Measurements from ENCODE around the gene POMZP3. TPM values are rescaled to one million over a fixed set of nuclear protein-coding genes. Genes with fewer than 3 reads are reported as not detected.
"Not testable (repeated sequence)": the region's sequence is repeated elsewhere in the genome, so short reads cannot be mapped to it uniquely, and the experiment has no call there.

POMZP3 gene
- polyA plus RNA-seq, 3 donors: 1.1 to 3.9 (median 2.2) TPM

DNA sequence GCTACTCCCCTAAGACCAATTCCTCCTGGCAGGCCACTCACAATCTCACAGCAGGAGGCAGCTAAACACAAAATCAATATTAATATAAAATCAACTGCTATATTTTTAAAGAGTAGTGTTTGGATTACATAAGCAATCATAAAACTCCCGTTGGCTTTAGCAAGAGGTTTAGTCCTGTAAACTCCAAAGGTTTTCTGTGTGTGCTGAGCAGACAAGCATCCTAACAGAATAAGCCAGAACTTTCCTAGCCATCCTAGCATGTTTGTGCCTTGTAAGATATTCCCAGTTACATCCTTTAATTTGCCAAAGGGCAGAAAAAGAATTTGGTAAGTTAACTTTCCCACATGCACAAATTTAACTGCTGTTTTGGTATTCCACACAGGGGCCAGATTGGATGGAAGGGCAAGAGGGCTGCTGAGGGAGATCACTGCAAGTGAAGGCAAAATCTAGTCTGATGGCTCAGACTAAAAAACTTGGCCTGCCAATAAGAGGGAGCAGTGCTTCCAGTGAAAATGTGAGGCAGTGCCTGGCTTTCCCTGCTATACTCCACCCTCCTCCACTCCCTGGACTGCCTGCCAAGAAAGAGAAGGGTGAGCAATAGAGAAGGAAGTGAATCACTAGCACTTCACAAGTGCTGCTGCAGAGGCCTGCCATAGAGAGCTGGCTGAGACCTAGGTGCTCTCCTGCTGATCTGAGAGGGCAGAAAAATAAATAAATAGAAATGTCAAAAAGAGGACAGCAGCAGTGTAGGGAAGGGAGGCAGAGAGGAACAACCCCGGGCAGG, 44.0 kb downstream of the POMZP3 start:
- H3K27ac ChIP-seq (ENCODE audit: low read depth in 1 of 2, low read length in 2 of 2); H3K9me3 Mint-ChIP-seq: not testable (repeated sequence)
- WGBS (ENCODE audit: insufficient coverage): no CpG with 5 or more reads among the region's 2 CpGs

DNA sequence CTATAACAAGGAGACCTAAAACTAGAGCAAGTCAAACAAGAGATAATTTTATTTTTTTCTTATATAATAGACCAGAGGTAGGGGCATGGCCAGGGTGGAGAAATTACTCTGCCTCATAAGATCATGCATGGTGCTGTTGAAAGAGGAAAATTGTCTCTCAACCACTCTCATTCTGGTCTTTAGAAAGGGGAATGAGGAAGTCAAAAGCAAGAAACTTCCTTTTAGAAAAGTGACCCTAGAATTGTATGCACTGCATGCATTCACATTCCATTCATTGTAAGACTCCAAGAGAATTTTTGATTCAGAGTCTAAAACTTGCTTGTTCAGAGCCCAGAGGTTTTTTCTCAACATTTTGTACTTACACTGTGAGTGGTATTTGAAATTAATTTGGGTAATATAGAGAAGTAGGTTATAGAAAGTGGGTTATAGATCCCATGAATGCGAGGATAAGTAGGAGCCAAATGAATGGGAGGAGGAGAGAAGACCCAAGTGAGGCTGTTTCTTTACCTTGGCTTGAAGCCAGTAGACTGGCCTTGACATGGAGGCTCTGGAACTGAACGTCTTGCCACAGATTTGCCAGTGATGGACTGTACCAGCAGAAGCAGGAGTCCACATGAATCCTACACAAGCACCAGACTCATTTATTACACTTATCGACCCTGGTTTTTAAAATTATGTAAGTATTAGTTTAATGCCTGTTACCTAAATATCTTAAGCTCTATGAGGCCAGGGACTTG, 51.0 kb downstream of the POMZP3 start:
- H3K4me1 ChIP-seq (ENCODE audit: control insufficient read depth in 1 of 2, insufficient read depth in 2 of 2, low read length in 2 of 2); H4K20me1 ChIP-seq (ENCODE audit: insufficient read depth, low read length); H3K4me3 ChIP-seq (replicated peaks in 1 of 3; ENCODE audit: low read depth in 2 of 3, low read length in 3 of 3); H3K9ac ChIP-seq (ENCODE audit: insufficient read depth, low read length, poor library complexity, severe bottlenecking); H3K27ac ChIP-seq (ENCODE audit: low read depth in 1 of 2, low read length in 2 of 2); H3K4me2 ChIP-seq (replicated peaks; ENCODE audit: extremely low read depth, low read length, poor library complexity, severe bottlenecking); H3K9me3 ChIP-seq (replicated peaks in 1 of 2; ENCODE audit: control insufficient read depth in 1 of 2, insufficient read depth in 1 of 2, low read length in 2 of 2); H3K9me3 Mint-ChIP-seq; H3K4me3 Mint-ChIP-seq; intact Hi-C loops (cut with micrococcal nuclease); H3K27me3 Mint-ChIP-seq (ENCODE audit: low read depth in 3 of 3); H3K4me1 Mint-ChIP-seq; DNase-seq; H3K36me3 ChIP-seq (replicated peaks in 1 of 2; ENCODE audit: control insufficient read depth in 1 of 2, insufficient read depth in 2 of 2, low read length in 2 of 2); H3K79me2 ChIP-seq (ENCODE audit: insufficient read depth, low read length); H3K27me3 ChIP-seq (ENCODE audit: control insufficient read depth in 2 of 2, insufficient read depth in 2 of 2, low read length in 2 of 2); H3K36me3 Mint-ChIP-seq; H2AFZ ChIP-seq (ENCODE audit: insufficient read depth, low read depth, low read length, poor library complexity, severe bottlenecking): not testable (repeated sequence)
- 100% methylated on average over 1 of the region's 3 CpGs for WGBS (ENCODE audit: insufficient coverage)
- H3K27ac Mint-ChIP-seq: peak overlapping the region in 4 of 7 donors; percentile 6 to 70 (median 49)

More for the DNA sequence above, 44.0 kb downstream of the POMZP3 start:
- H3K9me3 ChIP-seq (replicated peaks in 1 of 2; ENCODE audit: control insufficient read depth in 1 of 2, insufficient read depth in 1 of 2, low read length in 2 of 2); H3K36me3 Mint-ChIP-seq; H4K20me1 ChIP-seq (ENCODE audit: insufficient read depth, low read length); H3K9ac ChIP-seq (ENCODE audit: insufficient read depth, low read length, poor library complexity, severe bottlenecking); H3K4me3 Mint-ChIP-seq; H3K27me3 ChIP-seq (ENCODE audit: control insufficient read depth in 2 of 2, insufficient read depth in 2 of 2, low read length in 2 of 2); H3K27me3 Mint-ChIP-seq (ENCODE audit: low read depth in 3 of 3); intact Hi-C loops (cut with micrococcal nuclease); H3K36me3 ChIP-seq (replicated peaks in 1 of 2; ENCODE audit: control insufficient read depth in 1 of 2, insufficient read depth in 2 of 2, low read length in 2 of 2); H2AFZ ChIP-seq (ENCODE audit: insufficient read depth, low read depth, low read length, poor library complexity, severe bottlenecking); H3K4me2 ChIP-seq (replicated peaks; ENCODE audit: extremely low read depth, low read length, poor library complexity, severe bottlenecking); H3K4me3 ChIP-seq (replicated peaks in 1 of 3; ENCODE audit: low read depth in 2 of 3, low read length in 3 of 3): not testable (repeated sequence)
- Mint-ChIP-seq H3K27ac (peak overlapping the region in 4 of 7 donors; percentile 40 to 72 (median 66)), H3K4me1 (peaks cover 25% of the 10 kb centered on the region)
- peak; percentile 18 to 40 (median 29) for DNase-seq
- Histone ChIP-seq H3K4me1 (ENCODE audit: control insufficient read depth in 1 of 2, insufficient read depth in 2 of 2, low read length in 2 of 2) (peaks cover 9 to 16% of the 10 kb centered on the region in 2 donors), H3K79me2 (ENCODE audit: insufficient read depth, low read length) (peaks cover 17% of the 10 kb centered on the region)

DNA sequence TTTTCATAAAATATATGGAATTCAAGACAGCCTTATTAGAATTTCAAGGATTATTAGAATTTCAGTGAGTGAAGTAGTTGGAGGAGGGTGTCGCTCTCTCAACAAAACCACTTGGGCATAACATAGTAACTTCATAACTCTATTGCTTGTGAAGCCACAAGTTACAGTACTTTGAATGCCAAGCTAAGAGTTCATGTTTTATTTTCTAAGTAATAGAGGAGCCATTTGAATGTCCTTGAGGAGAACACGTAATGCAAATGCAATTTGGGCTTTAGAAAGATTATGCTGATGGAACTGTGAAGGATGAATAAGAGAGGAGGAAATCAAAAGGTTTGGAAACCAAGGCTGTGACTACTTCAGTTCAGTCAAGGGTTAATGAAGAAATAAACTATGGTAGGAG, 51.6 kb downstream of the POMZP3 start:
- H3K27me3 Mint-ChIP-seq (ENCODE audit: low read depth in 3 of 3); H3K9me3 Mint-ChIP-seq; H3K36me3 ChIP-seq (replicated peaks in 1 of 2; ENCODE audit: control insufficient read depth in 1 of 2, insufficient read depth in 2 of 2, low read length in 2 of 2); intact Hi-C loops (cut with micrococcal nuclease); H3K9ac ChIP-seq (ENCODE audit: insufficient read depth, low read length, poor library complexity, severe bottlenecking); H3K36me3 Mint-ChIP-seq; H3K4me2 ChIP-seq (replicated peaks; ENCODE audit: extremely low read depth, low read length, poor library complexity, severe bottlenecking); H3K4me1 Mint-ChIP-seq; H3K4me3 Mint-ChIP-seq; H3K27ac ChIP-seq (ENCODE audit: low read depth in 1 of 2, low read length in 2 of 2); H3K27me3 ChIP-seq (ENCODE audit: control insufficient read depth in 2 of 2, insufficient read depth in 2 of 2, low read length in 2 of 2); H3K4me1 ChIP-seq (ENCODE audit: control insufficient read depth in 1 of 2, insufficient read depth in 2 of 2, low read length in 2 of 2); H2AFZ ChIP-seq (ENCODE audit: insufficient read depth, low read depth, low read length, poor library complexity, severe bottlenecking); H3K79me2 ChIP-seq (ENCODE audit: insufficient read depth, low read length); H3K27ac Mint-ChIP-seq; H4K20me1 ChIP-seq (ENCODE audit: insufficient read depth, low read length); DNase-seq; H3K4me3 ChIP-seq (replicated peaks in 1 of 3; ENCODE audit: low read depth in 2 of 3, low read length in 3 of 3); H3K9me3 ChIP-seq (replicated peaks in 1 of 2; ENCODE audit: control insufficient read depth in 1 of 2, insufficient read depth in 1 of 2, low read length in 2 of 2): not testable (repeated sequence)
- WGBS (ENCODE audit: insufficient coverage): no CpG with 5 or more reads among the region's 2 CpGs

GRCh38 chr7:76572296-76572695, 54.8 kb downstream of the POMZP3 start:
- H3K27ac Mint-ChIP-seq; H3K27me3 Mint-ChIP-seq (ENCODE audit: low read depth in 3 of 3); H3K4me3 Mint-ChIP-seq; H3K4me1 Mint-ChIP-seq; H3K79me2 ChIP-seq (ENCODE audit: insufficient read depth, low read length); H3K4me3 ChIP-seq (replicated peaks in 1 of 3; ENCODE audit: low read depth in 2 of 3, low read length in 3 of 3); H3K27me3 ChIP-seq (ENCODE audit: control insufficient read depth in 2 of 2, insufficient read depth in 2 of 2, low read length in 2 of 2); intact Hi-C loops (cut with micrococcal nuclease); H3K4me1 ChIP-seq (ENCODE audit: control insufficient read depth in 1 of 2, insufficient read depth in 2 of 2, low read length in 2 of 2); H3K9me3 ChIP-seq (replicated peaks in 1 of 2; ENCODE audit: control insufficient read depth in 1 of 2, insufficient read depth in 1 of 2, low read length in 2 of 2); H3K9me3 Mint-ChIP-seq; H2AFZ ChIP-seq (ENCODE audit: insufficient read depth, low read depth, low read length, poor library complexity, severe bottlenecking); H3K27ac ChIP-seq (ENCODE audit: low read depth in 1 of 2, low read length in 2 of 2); H4K20me1 ChIP-seq (ENCODE audit: insufficient read depth, low read length); H3K4me2 ChIP-seq (replicated peaks; ENCODE audit: extremely low read depth, low read length, poor library complexity, severe bottlenecking); H3K9ac ChIP-seq (ENCODE audit: insufficient read depth, low read length, poor library complexity, severe bottlenecking); DNase-seq: not testable (repeated sequence)
- peaks cover 9 to 16% of the 10 kb centered on the region in 2 donors for H3K36me3 Mint-ChIP-seq
- no CpG with 5 or more reads among the region's 3 CpGs for WGBS (ENCODE audit: insufficient coverage)
- peaks cover 0 to 14% of the 10 kb centered on the region in 2 donors for H3K36me3 ChIP-seq (replicated peaks in 1 of 2; ENCODE audit: control insufficient read depth in 1 of 2, insufficient read depth in 2 of 2, low read length in 2 of 2)
